Measurements from ENCODE around the gene TMUB1.

The TMUB1 gene

GRCh38 chr7:151034312-151035025 is 48.8 kb downstream of the TMUB1 start:
- no peak for DNase-seq (ENCODE audit: low spot score)
- FAIRE-seq = no peak

GRCh38 chr7:151033864-151034249 is 49.4 kb downstream of the TMUB1 start:
- DNase-seq (ENCODE audit: low spot score) = no peak
- FAIRE-seq = no peak

- no peak for DNase-seq (ENCODE audit: low spot score)
- FAIRE-seq = no peak
These were observed 50.1 kb downstream of the TMUB1 start for GRCh38 chr7:151032936-151033863.

Data from RCC 7860 (cell line).